CD8-positive, alpha-beta memory T cell (primary cell): ENCODE results near the gene EPHA4. TPM values are rescaled to one million over a fixed set of nuclear protein-coding genes. Genes with fewer than 3 reads are reported as not detected.

ENCODE experiments used
- CTCF ChIA-PET: fragments of 350-600 bp; sonication (Branson Sonifier 250); formaldehyde crosslinking; loops from one replicate; lab custom pipeline; 2021; ENCODE audit warnings: antibody characterized with exemption; lab: Charles Lee
- POLR2A ChIA-PET: fragments of 350-600 bp; sonication (Branson Sonifier 250); formaldehyde crosslinking; loops from one replicate; lab custom pipeline; 2021; ENCODE audit warnings: antibody characterized with exemption; lab: Charles Lee
- DNase-seq, 5 donors: peaks; one replicate each; pipeline versions ENCODE4 v3.0.0 to v3.0.0-alpha.2; 2020 to 2022; ENCODE audit warnings: mixed read lengths in 1 of 5
- H3K27ac ChIP-seq: one replicate; pipeline ENCODE4 v1.7.0; 2013; ENCODE audit warnings: low read depth, mild to moderate bottlenecking, low read length, moderate library complexity
- H3K27me3 ChIP-seq: 2 replicates; pipeline ENCODE4 v1.7.0; 2013; ENCODE audit warnings: low read length, mild to moderate bottlenecking; ENCODE audit not compliant: insufficient read depth, poor library complexity, severe bottlenecking
- H3K36me3 ChIP-seq: 2 replicates; pipeline ENCODE4 v1.7.0; 2013; ENCODE audit warnings: mild to moderate bottlenecking, low read length, moderate library complexity; ENCODE audit not compliant: insufficient read depth
- H3K4me1 ChIP-seq: 2 replicates; pipeline ENCODE4 v1.7.0; 2013; ENCODE audit warnings: mild to moderate bottlenecking, low read length, moderate library complexity; ENCODE audit not compliant: insufficient read depth
- H3K4me3 ChIP-seq: 2 replicates; pipeline ENCODE4 v1.7.0; 2013; ENCODE audit warnings: mild to moderate bottlenecking, low read length
- H3K9me3 ChIP-seq: 2 replicates; pipeline ENCODE4 v1.7.0; 2013; ENCODE audit warnings: mild to moderate bottlenecking, low read length
- H3K27ac Mint-ChIP-seq, 8 donors: one replicate each; pipeline ENCODE4 v1.8.0; 2020 to 2021; ENCODE audit warnings: mixed read lengths in 8 of 8, mild to moderate bottlenecking in 6 of 8, inconsistent platforms in 3 of 8, moderate library complexity in 3 of 8
- H3K27me3 Mint-ChIP-seq, 2 donors: one replicate each; pipeline ENCODE4 v1.8.0; 2020 to 2021; ENCODE audit warnings: mixed read lengths in 2 of 2, mild to moderate bottlenecking in 1 of 2, moderate library complexity in 1 of 2
- H3K36me3 Mint-ChIP-seq, 3 donors: one replicate each; pipeline ENCODE4 v1.8.0; 2020 to 2021; ENCODE audit warnings: mixed read lengths in 3 of 3, inconsistent platforms in 1 of 3, mild to moderate bottlenecking in 1 of 3
- H3K4me1 Mint-ChIP-seq, 3 donors: one replicate each; pipeline ENCODE4 v1.8.0; 2020 to 2021; ENCODE audit warnings: mixed read lengths in 3 of 3, inconsistent platforms in 1 of 3, mild to moderate bottlenecking in 1 of 3
- H3K4me3 Mint-ChIP-seq, 7 donors: one replicate each; pipeline ENCODE4 v1.8.0; 2020 to 2021; ENCODE audit warnings: mixed read lengths in 7 of 7, mild to moderate bottlenecking in 6 of 7, moderate library complexity in 4 of 7, inconsistent platforms in 2 of 7
- H3K9me3 Mint-ChIP-seq, 5 donors: one replicate each; pipeline ENCODE4 v1.8.0; 2020 to 2022; ENCODE audit warnings: mixed read lengths in 5 of 5, mild to moderate bottlenecking in 3 of 5, moderate library complexity in 2 of 5, inconsistent platforms in 1 of 5
- polyA plus RNA-seq: library from polyadenylated mRNA; unstranded; fragments of 300-500 nt; fragmentation: Illumina TruSeq; gene quantifications from one replicate; pipeline ENCODE4 v1.2.3, GENCODE V29; 2021
- total RNA-seq, 2 experiments: library from RNA; stranded (reverse); gene quantifications; one replicate each; pipeline ENCODE4 v1.2.3, GENCODE V29; 2021

Gene EPHA4
- total and polyA plus RNA-seq, 3 experiments from 2014 or later: 7.8 to 19.3 (median 10.2) TPM

GRCh38 chr2:221535824-221536223, 36.3 kb downstream of the EPHA4 start:
- Mint-ChIP-seq H3K36me3 (peaks cover 0 to 19% (median 3%) of the 10 kb centered on the region in 3 donors), H3K27me3 (peaks cover 0 to 4% of the 10 kb centered on the region in 2 donors), H3K4me1 (peaks cover 16 to 56% (median 33%) of the 10 kb centered on the region in 3 donors), H3K27ac (peak overlapping the region in 2 of 8 donors; percentile 32 to 86), H3K4me3 (no peak overlapping the region), H3K9me3 (no peaks in the 10 kb centered on the region)
- DNase-seq: no peak
- Histone ChIP-seq H3K4me3 (no peak overlapping the region), H3K27me3 (no peaks in the 10 kb centered on the region), H3K9me3 (no peaks in the 10 kb centered on the region), H3K36me3 (no peaks in the 10 kb centered on the region), H3K27ac (no peak overlapping the region), H3K4me1 (peaks cover 1% of the 10 kb centered on the region)
- POLR2A ChIA-PET: no interaction called here
- CTCF ChIA-PET: no interaction called here

GRCh38 chr2:221533299-221533698, 38.8 kb downstream of the EPHA4 start:
- POLR2A ChIA-PET: interaction anchor here (0.7 kb wide), 1 partner anchor 13 kb away, joined by 4 read pairs; no protein-coding TSS in a partner anchor
- Histone ChIP-seq H3K4me1 (peaks cover 21% of the 10 kb centered on the region), H3K9me3 (no peaks in the 10 kb centered on the region), H3K27ac (no peak overlapping the region), H3K36me3 (no peaks in the 10 kb centered on the region), H3K4me3 (no peak overlapping the region), H3K27me3 (no peaks in the 10 kb centered on the region)
- Mint-ChIP-seq H3K27me3 (peaks cover 0 to 2% of the 10 kb centered on the region in 2 donors), H3K27ac (peak overlapping the region in 3 of 8 donors; percentile 13 to 61 (median 40)), H3K4me3 (no peak overlapping the region), H3K9me3 (no peaks in the 10 kb centered on the region), H3K4me1 (peaks cover 33 to 58% (median 50%) of the 10 kb centered on the region in 3 donors), H3K36me3 (peaks cover 0 to 6% (median 3%) of the 10 kb centered on the region in 3 donors)
- DNase-seq: no peak
- CTCF ChIA-PET: no interaction called here

DNA sequence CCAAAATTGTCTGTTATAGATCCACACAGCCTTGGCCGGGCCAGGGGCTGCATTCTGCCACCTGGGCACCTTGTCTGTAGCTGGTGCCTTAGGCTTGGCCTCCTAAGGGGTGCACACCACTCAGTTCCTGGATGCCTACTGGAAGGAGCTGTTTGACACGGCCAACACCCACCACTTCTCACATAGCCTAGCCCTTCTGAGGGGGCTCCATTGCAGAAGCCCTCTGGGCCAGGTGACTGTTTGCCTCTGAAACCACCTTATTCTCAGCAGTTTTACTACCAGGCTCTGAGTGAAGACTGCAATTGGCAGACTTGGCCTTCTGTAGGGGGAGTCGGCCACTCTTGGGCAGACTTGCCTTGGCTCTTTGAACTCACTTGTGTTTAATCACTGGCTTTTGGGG, 39.5 kb downstream of the EPHA4 start:
- POLR2A ChIA-PET: no interaction called here
- Histone ChIP-seq H3K27me3 (no peaks in the 10 kb centered on the region), H3K27ac (no peak overlapping the region), H3K4me1 (peaks cover 25% of the 10 kb centered on the region), H3K36me3 (no peaks in the 10 kb centered on the region), H3K9me3 (no peaks in the 10 kb centered on the region), H3K4me3 (no peak overlapping the region)
- H3K4me3 Mint-ChIP-seq: no peak overlapping the region
- DNase-seq: no peak
- peaks cover 0 to 2% of the 10 kb centered on the region in 2 donors for H3K27me3 Mint-ChIP-seq
- H3K27ac Mint-ChIP-seq: peak overlapping the region in 5 of 8 donors; percentile 12 to 46 (median 18)
- CTCF ChIA-PET: no interaction called here
- H3K4me1 Mint-ChIP-seq: peaks cover 40 to 65% (median 56%) of the 10 kb centered on the region in 3 donors
- no peaks in the 10 kb centered on the region for H3K9me3 Mint-ChIP-seq
- peaks cover 0 to 6% (median 3%) of the 10 kb centered on the region in 3 donors for H3K36me3 Mint-ChIP-seq

GRCh38 chr2:221530653-221531037, 41.5 kb downstream of the EPHA4 start:
- Histone ChIP-seq H3K4me3 (no peak overlapping the region), H3K27ac (no peak overlapping the region), H3K27me3 (no peaks in the 10 kb centered on the region), H3K4me1 (peaks cover 25% of the 10 kb centered on the region), H3K9me3 (no peaks in the 10 kb centered on the region), H3K36me3 (no peaks in the 10 kb centered on the region)
- DNase-seq: no peak
- H3K36me3 Mint-ChIP-seq: peaks cover 0 to 6% (median 3%) of the 10 kb centered on the region in 3 donors
- H3K9me3 Mint-ChIP-seq: no peaks in the 10 kb centered on the region
- peak overlapping the region; percentile 58 to 90 (median 74) for H3K4me3 Mint-ChIP-seq
- H3K27me3 Mint-ChIP-seq: no peaks in the 10 kb centered on the region
- H3K4me1 Mint-ChIP-seq: peaks cover 48 to 74% (median 63%) of the 10 kb centered on the region in 3 donors
- peak overlapping the region; percentile 67 to 97 (median 88) for H3K27ac Mint-ChIP-seq
- CTCF ChIA-PET: interaction anchor here (1.5 to 2.1 kb wide), 3 partner anchors 11 to 43 kb away, joined by 3 to 7 read pairs (median 4); no protein-coding TSS in a partner anchor
- POLR2A ChIA-PET: interaction anchor here (1.5 kb wide), 1 partner anchor 12 kb away, joined by 7 read pairs; no protein-coding TSS in a partner anchor

DNA sequence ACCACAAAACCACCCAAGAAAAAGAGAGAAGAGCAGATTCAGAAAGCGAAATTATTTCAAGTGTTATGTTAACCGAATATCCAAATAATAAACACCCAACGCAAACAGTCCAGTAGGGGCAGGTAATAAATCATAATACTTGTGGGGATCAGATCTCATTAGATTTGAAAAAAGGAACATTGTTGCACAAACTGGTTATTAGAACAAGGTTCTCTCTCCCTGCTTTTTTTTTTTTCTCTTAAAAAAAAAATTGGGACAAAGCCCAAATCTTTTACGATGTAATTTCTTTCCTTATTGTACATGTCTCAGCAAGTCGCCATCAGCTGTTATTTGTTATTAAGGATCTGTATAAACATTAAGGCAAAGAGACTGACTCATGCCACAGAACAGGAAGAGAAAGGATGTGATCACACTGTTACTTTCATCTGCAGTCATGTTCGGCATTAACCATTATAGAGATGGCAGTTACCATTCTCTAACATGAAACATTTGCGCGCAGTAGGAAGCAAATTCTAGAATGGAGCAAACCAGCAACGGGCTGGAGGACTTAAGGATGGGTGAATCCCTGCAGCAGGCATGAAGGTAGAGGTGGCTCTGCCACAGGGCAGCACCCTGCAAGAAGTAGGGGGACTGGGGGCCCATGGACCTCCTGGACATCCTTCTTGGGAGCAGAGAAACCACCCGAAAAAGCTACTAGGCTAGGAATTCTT, 42.0 kb downstream of the EPHA4 start:
- Histone ChIP-seq H3K27ac (no peak overlapping the region), H3K9me3 (no peaks in the 10 kb centered on the region), H3K36me3 (no peaks in the 10 kb centered on the region), H3K4me1 (peaks cover 25% of the 10 kb centered on the region), H3K4me3 (peak overlapping the region; percentile 3), H3K27me3 (no peaks in the 10 kb centered on the region)
- H3K27me3 Mint-ChIP-seq: no peaks in the 10 kb centered on the region
- DNase-seq: peak in 1 of 5 donors; percentile 13
- peaks cover 46 to 75% (median 58%) of the 10 kb centered on the region in 3 donors for H3K4me1 Mint-ChIP-seq
- ChIA-PET CTCF (interaction anchor here (1.5 to 2.1 kb wide), 2 partner anchors 10 to 44 kb away, joined by 3 to 7 read pairs; no protein-coding TSS in a partner anchor), POLR2A (interaction anchor here (1.1 to 1.5 kb wide), 2 partner anchors 11 to 12 kb away, joined by 5 to 7 read pairs; no protein-coding TSS in a partner anchor)
- H3K27ac Mint-ChIP-seq: peak overlapping the region; percentile 67 to 97 (median 88)
- peak overlapping the region; percentile 58 to 90 (median 74) for H3K4me3 Mint-ChIP-seq
- H3K36me3 Mint-ChIP-seq: peaks cover 0 to 6% (median 3%) of the 10 kb centered on the region in 3 donors
- no peaks in the 10 kb centered on the region for H3K9me3 Mint-ChIP-seq

- peaks cover 25% of the 10 kb centered on the region for H3K4me1 ChIP-seq
These were observed 42.7 kb downstream of the EPHA4 start for GRCh38 chr2:221529177-221529942.

DNA sequence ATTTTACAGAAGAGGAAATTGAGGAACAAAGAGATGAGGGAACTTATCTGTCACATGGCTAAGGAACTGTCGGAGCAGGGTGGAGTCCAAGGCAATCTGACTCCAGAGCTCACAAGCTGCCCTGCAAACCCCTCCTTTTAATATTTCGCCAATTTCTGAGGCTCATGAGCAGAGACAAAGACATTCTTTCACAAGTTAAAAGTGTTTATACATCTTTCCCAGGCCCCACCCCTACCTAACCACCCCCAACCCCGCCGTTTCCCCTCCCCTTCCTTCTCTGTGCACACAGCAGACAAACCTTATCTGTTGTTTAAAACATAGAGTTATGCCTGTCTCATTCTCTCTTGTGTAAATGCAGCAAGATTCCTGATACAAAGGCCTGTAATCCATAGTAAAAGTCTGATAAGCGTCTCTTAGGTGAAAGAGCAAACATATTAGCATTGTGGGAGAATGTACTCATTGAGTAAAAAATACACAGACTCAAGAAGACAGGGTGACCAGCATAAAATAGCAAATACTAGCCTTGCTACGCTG, 44.3 kb downstream of the EPHA4 start:
- H3K27me3 ChIP-seq: no peaks in the 10 kb centered on the region
- no peak overlapping the region for H3K4me3 ChIP-seq
- peak overlapping the region; percentile 67 to 97 (median 88) for H3K27ac Mint-ChIP-seq
- POLR2A ChIA-PET: no interaction called here
- CTCF ChIA-PET: no interaction called here
- H3K4me1 Mint-ChIP-seq: peaks cover 45 to 75% (median 49%) of the 10 kb centered on the region in 3 donors
- no peak for DNase-seq
- H3K27me3 Mint-ChIP-seq: no peaks in the 10 kb centered on the region
- H3K27ac ChIP-seq: no peak overlapping the region
- H3K4me3 Mint-ChIP-seq: peak overlapping the region; percentile 3 to 86 (median 68)
- H3K36me3 Mint-ChIP-seq: peaks cover 0 to 4% (median 1%) of the 10 kb centered on the region in 3 donors
- peaks cover 25% of the 10 kb centered on the region for H3K4me1 ChIP-seq
- H3K36me3 ChIP-seq: no peaks in the 10 kb centered on the region
- H3K9me3 Mint-ChIP-seq: no peaks in the 10 kb centered on the region
- no peaks in the 10 kb centered on the region for H3K9me3 ChIP-seq

More at GRCh38 chr2:221529177-221529942, 42.7 kb downstream of the EPHA4 start:
- Mint-ChIP-seq H3K4me3 (peak overlapping the region; percentile 58 to 90 (median 74)), H3K4me1 (peaks cover 46 to 77% (median 57%) of the 10 kb centered on the region in 3 donors), H3K27me3 (no peaks in the 10 kb centered on the region), H3K36me3 (peaks cover 0 to 6% (median 3%) of the 10 kb centered on the region in 3 donors), H3K9me3 (no peaks in the 10 kb centered on the region), H3K27ac (peak overlapping the region; percentile 67 to 97 (median 88))
- H3K27me3 ChIP-seq: no peaks in the 10 kb centered on the region
- no peaks in the 10 kb centered on the region for H3K36me3 ChIP-seq
- no peak for DNase-seq
- H3K27ac ChIP-seq: no peak overlapping the region
- POLR2A ChIA-PET: interaction anchor here (1.1 kb wide), 1 partner anchor 11 kb away, joined by 5 read pairs; no protein-coding TSS in a partner anchor
- H3K4me3 ChIP-seq: peak overlapping the region; percentile 3
- H3K9me3 ChIP-seq: no peaks in the 10 kb centered on the region
- CTCF ChIA-PET: interaction anchor here (0.9 kb wide), 1 partner anchor 45 kb away, joined by 4 read pairs; no protein-coding TSS in a partner anchor
